ENCODE results near the gene QRICH1. TPM values are rescaled to one million over a fixed set of nuclear protein-coding genes. Genes with fewer than 3 reads are reported as not detected.

The QRICH1 gene
- polyA plus RNA-seq, 3 donors = 82.2 to 93.0 (median 88.0) TPM

DNA sequence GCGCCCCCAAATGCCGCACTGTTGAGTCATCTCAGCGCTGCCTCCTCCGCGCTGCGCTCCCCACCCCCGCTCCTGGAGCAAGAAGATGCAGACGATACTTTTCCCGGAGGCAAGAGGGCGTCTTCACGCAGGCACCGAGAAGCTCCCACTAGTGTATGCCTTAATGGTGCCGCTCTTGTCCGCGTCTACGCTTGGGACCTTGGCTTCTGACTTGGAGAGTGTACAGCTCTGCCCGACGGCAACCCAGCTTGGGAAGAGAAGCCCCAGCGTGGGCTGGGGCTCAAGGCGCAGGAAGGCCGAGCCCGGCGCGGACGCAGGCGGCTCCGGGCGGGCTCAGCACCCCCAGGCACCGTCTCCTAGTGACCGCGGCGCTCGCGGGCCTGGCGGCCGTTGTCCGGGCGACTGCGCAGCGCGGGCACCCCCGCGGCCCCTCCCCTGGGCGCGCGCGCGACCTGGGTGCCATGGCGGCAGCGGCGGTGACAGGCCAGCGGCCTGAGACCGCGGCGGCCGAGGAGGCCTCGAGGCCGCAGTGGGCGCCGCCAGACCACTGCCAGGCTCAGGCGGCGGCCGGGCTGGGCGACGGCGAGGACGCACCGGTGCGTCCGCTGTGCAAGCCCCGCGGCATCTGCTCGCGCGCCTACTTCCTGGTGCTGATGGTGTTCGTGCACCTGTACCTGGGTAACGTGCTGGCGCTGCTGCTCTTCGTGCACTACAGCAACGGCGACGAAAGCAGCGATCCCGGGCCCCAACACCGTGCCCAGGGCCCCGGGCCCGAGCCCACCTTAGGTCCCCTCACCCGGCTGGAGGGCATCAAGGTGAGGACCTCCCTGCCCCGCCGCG, 103.9 kb downstream of the QRICH1 start, which contains the start of gene P4HTM:
TSS of gene P4HTM (plus strand) at position 446 of the 840 bp plus-strand sequence. CDS start at position 462, 16 bp downstream.
- peak in 9 of 11 donors; percentile 73 to 86 (median 84) for DNase-seq (ENCODE audit: extremely low read depth in 1 of 11, low read depth in 9 of 11, low spot score in 4 of 11)

- no peak for DNase-seq (ENCODE audit: extremely low read depth in 1 of 11, low read depth in 9 of 11, low spot score in 4 of 11)
Observed at GRCh38 chr3:48989126-48989795, 104.6 kb downstream of the QRICH1 start.

- DNase-seq (ENCODE audit: extremely low read depth in 1 of 11, low read depth in 9 of 11, low spot score in 4 of 11) = no peak
Observed at GRCh38 chr3:48985831-48986376, 108.0 kb downstream of the QRICH1 start.

GRCh38 chr3:48984663-48985062, 109.2 kb downstream of the QRICH1 start:
- DNase-seq (ENCODE audit: extremely low read depth in 1 of 11, low read depth in 9 of 11, low spot score in 4 of 11) = no peak

DNA sequence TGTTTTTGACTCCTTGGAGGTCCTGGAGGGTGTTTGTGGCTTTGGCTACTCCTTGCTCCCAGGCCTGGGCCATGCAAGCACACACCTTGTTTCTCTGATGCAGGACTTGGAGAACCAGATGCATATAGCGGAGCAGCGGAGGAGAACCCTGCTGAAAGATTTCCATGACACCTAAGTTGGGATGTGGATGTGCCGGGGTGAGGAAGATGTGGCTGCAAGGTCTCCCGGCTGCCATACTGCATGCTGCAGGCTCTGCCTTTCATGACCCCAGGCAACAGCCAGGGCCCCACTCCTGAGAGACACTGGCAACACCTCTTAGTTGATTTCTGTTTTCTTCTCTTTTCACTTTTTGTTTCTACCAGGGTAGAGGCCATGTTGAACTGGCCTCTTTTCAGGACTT, 110.8 kb downstream of the QRICH1 start:
- no peak for DNase-seq (ENCODE audit: extremely low read depth in 1 of 11, low read depth in 9 of 11, low spot score in 4 of 11)

- DNase-seq (ENCODE audit: extremely low read depth in 1 of 11, low read depth in 9 of 11, low spot score in 4 of 11) = no peak
Observed at GRCh38 chr3:48982686-48983085, 111.2 kb downstream of the QRICH1 start.

- DNase-seq (ENCODE audit: extremely low read depth in 1 of 11, low read depth in 9 of 11, low spot score in 4 of 11) = no peak
Observed at GRCh38 chr3:48982016-48982415, 111.9 kb downstream of the QRICH1 start.

DNA sequence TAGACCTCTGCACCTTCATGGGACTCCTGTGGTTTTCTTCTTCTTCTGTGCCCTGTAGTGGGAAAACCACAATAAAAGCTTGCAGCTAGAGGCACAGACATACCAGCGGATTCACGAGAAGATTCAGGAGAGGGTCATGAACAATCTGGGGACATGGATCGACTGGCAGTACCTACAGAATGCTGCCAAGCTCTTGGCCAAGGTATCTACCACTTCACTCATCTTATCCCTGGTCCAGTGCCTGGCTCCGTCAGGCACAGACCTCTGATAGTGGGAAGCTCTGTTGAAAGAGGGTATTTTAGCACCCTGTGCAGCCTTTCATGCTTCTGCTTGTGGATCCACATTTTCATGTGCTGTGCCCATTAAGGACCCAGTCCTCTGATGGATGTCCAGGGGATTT, 113.6 kb downstream of the QRICH1 start:
- DNase-seq (ENCODE audit: extremely low read depth in 1 of 11, low read depth in 9 of 11, low spot score in 4 of 11) = no peak

Other genes with a start within 250 kb of the QRICH1 start
- 10 to 100 TPM; 40.0 to 49.8 (median 47.0) TPM for gene PRKAR2A, start 246.2 kb downstream of the QRICH1 start, polyA plus RNA-seq (ENCODE audit: insufficient read length in 3 of 3)
- gene SLC25A20, start 195.2 kb downstream of the QRICH1 start, polyA plus RNA-seq (ENCODE audit: insufficient read length in 3 of 3) = 10 to 100 TPM; 14.1 to 22.4 (median 21.2) TPM
- gene ARIH2, start 175.2 kb downstream of the QRICH1 start, polyA plus RNA-seq (ENCODE audit: insufficient read length in 3 of 3) = 10 to 100 TPM; 68.6 to 98.2 (median 71.4) TPM
- gene P4HTM, start 103.8 kb downstream of the QRICH1 start, polyA plus RNA-seq (ENCODE audit: insufficient read length in 3 of 3) = 10 to 100 TPM; 36.5 to 52.1 (median 48.5) TPM
- gene WDR6, start 86.7 kb downstream of the QRICH1 start, polyA plus RNA-seq (ENCODE audit: insufficient read length in 3 of 3) = 100 to 1,000 TPM; 192 to 229 (median 222) TPM
- gene DALRD3, start 75.5 kb downstream of the QRICH1 start, polyA plus RNA-seq (ENCODE audit: insufficient read length in 3 of 3) = 10 to 100 TPM; 72.7 to 78.1 (median 72.7) TPM
- gene NDUFAF3, start 72.0 kb downstream of the QRICH1 start, polyA plus RNA-seq (ENCODE audit: insufficient read length in 3 of 3) = 10 to 100 TPM; 53.6 to 79.9 (median 69.9) TPM
- gene IMPDH2, start 64.7 kb downstream of the QRICH1 start, polyA plus RNA-seq (ENCODE audit: insufficient read length in 3 of 3) = 100 to 1,000 TPM; 216 to 230 (median 219) TPM
- 100 to 1,000 TPM; 289 to 321 (median 300) TPM for gene QARS1, start 10.7 kb upstream of the QRICH1 start, polyA plus RNA-seq (ENCODE audit: insufficient read length in 3 of 3)
- gene USP19, start 26.8 kb upstream of the QRICH1 start, polyA plus RNA-seq (ENCODE audit: insufficient read length in 3 of 3) = 10 to 100 TPM; 56.2 to 62.6 (median 60.1) TPM
- 100 to 1,000 TPM; 357 to 459 (median 441) TPM for gene LAMB2, start 39.0 kb upstream of the QRICH1 start, polyA plus RNA-seq (ENCODE audit: insufficient read length in 3 of 3)
- 10 to 100 TPM; 20.2 to 30.2 (median 24.3) TPM for gene CCDC71, start 72.3 kb upstream of the QRICH1 start, polyA plus RNA-seq (ENCODE audit: insufficient read length in 3 of 3)
- 10 to 100 TPM; 38.9 to 45.9 (median 40.0) TPM for gene KLHDC8B, start 77.5 kb upstream of the QRICH1 start, polyA plus RNA-seq (ENCODE audit: insufficient read length in 3 of 3)
- gene C3orf62, start 183.2 kb upstream of the QRICH1 start, polyA plus RNA-seq (ENCODE audit: insufficient read length in 3 of 3) = 10 to 100 TPM in 2 of 3 donors, 1 to 10 TPM in 1; 8.7 to 12.6 (median 10.6) TPM
- 10 to 100 TPM; 61.2 to 77.5 (median 66.5) TPM for gene USP4, start 246.0 kb upstream of the QRICH1 start, polyA plus RNA-seq (ENCODE audit: insufficient read length in 3 of 3)